HL-60 (cell line): ENCODE measurements around the gene RPN1.

ENCODE experiments used
- TF ChIP-seq, protein P1 (sequence below): IDR thresholded peaks from 2 replicates; pipeline ENCODE4 v1.6.1; 2012; ENCODE audit warnings: low read depth; ENCODE audit not compliant: insufficient replicate concordance
- TF ChIP-seq, protein P2 (sequence below): IDR thresholded peaks from one replicate; pipeline ENCODE4 v1.5.1; 2011; ENCODE audit warnings: low read length, control low read depth, inconsistent platforms; ENCODE audit not compliant: insufficient read depth

DNA sequence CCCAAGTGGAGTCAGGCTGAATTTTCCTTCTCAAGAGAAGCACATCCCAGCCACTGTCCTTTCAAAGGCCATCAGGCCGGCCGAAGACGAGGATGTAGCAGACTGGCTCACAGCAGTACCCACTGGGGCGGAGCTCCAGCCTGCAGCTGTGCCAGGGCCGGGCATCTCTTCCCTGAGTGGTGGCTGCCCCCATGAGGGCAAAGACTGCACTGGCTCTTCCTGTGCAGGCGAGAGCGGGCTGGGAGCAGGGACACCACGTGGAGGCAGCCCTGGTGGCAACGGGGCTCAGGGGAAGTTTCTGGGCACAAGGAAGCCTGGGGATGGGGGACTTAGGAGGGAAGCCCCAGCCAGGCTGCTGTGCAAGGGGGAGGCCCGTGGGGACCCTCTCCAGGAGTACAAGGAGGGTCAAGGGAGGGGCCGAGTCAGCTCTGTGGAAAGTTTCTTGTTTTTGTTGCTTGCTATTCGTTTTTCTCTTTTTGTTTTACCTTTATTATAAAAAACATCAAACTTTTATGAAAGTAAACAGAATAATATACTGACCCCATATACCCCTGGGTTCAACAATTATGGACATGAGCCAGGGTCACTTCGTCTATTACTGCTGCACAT is 66.1 kb downstream of the RPN1 start:
- TF ChIP-seq, protein P1, sequence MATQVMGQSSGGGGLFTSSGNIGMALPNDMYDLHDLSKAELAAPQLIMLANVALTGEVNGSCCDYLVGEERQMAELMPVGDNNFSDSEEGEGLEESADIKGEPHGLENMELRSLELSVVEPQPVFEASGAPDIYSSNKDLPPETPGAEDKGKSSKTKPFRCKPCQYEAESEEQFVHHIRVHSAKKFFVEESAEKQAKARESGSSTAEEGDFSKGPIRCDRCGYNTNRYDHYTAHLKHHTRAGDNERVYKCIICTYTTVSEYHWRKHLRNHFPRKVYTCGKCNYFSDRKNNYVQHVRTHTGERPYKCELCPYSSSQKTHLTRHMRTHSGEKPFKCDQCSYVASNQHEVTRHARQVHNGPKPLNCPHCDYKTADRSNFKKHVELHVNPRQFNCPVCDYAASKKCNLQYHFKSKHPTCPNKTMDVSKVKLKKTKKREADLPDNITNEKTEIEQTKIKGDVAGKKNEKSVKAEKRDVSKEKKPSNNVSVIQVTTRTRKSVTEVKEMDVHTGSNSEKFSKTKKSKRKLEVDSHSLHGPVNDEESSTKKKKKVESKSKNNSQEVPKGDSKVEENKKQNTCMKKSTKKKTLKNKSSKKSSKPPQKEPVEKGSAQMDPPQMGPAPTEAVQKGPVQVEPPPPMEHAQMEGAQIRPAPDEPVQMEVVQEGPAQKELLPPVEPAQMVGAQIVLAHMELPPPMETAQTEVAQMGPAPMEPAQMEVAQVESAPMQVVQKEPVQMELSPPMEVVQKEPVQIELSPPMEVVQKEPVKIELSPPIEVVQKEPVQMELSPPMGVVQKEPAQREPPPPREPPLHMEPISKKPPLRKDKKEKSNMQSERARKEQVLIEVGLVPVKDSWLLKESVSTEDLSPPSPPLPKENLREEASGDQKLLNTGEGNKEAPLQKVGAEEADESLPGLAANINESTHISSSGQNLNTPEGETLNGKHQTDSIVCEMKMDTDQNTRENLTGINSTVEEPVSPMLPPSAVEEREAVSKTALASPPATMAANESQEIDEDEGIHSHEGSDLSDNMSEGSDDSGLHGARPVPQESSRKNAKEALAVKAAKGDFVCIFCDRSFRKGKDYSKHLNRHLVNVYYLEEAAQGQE, result no peak
- TF ChIP-seq, protein P2, sequence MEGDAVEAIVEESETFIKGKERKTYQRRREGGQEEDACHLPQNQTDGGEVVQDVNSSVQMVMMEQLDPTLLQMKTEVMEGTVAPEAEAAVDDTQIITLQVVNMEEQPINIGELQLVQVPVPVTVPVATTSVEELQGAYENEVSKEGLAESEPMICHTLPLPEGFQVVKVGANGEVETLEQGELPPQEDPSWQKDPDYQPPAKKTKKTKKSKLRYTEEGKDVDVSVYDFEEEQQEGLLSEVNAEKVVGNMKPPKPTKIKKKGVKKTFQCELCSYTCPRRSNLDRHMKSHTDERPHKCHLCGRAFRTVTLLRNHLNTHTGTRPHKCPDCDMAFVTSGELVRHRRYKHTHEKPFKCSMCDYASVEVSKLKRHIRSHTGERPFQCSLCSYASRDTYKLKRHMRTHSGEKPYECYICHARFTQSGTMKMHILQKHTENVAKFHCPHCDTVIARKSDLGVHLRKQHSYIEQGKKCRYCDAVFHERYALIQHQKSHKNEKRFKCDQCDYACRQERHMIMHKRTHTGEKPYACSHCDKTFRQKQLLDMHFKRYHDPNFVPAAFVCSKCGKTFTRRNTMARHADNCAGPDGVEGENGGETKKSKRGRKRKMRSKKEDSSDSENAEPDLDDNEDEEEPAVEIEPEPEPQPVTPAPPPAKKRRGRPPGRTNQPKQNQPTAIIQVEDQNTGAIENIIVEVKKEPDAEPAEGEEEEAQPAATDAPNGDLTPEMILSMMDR, result peak; percentile 71
